ENCODE results near the gene SERPINE1. TPM values are rescaled to one million over a fixed set of nuclear protein-coding genes. Genes with fewer than 3 reads are reported as not detected.

The SERPINE1 gene
- total RNA-seq, 4 donors from 2014 or later, result 4.7 to 18.6 (median 7.6) TPM

- H3K27me3 ChIP-seq, result peaks cover 22% of the 10 kb centered on the region
- H3K4me3 ChIP-seq (replicated peaks in 1 of 3), result no peak overlapping the region
- no peak overlapping the region for H3K27ac ChIP-seq
- intact Hi-C loops (cut with DNase I), result loop anchor here (10.0 kb wide), 1 partner anchor 266 kb away; the partner anchor contains the start of gene ACHE
- TF ChIP-seq POLR2A (IDR thresholded peaks at IDR 0.05), result no peak
- no peak for TF ChIP-seq CTCF (IDR thresholded peaks at IDR 0.05)
- peaks cover 14 to 15% of the 10 kb centered on the region in 2 donors for H3K36me3 ChIP-seq
- no peak for DNase-seq
- H3K4me1 ChIP-seq, result peaks cover 23 to 37% of the 10 kb centered on the region in 2 donors
- no peaks in the 10 kb centered on the region for H3K9me3 ChIP-seq
Measured at GRCh38 chr7:101160910-101161309, 34.0 kb downstream of the SERPINE1 start.

- Histone ChIP-seq H3K4me3 (replicated peaks in 1 of 3) (no peak overlapping the region), H3K36me3 (peaks cover 14 to 15% of the 10 kb centered on the region in 2 donors), H3K9me3 (no peaks in the 10 kb centered on the region), H3K4me1 (peaks cover 23 to 38% of the 10 kb centered on the region in 2 donors), H3K27me3 (peaks cover 26% of the 10 kb centered on the region), H3K27ac (no peak overlapping the region)
- 81 to 83% methylated on average over 17 of the region's 17 CpGs for WGBS, 2 donors
- intact Hi-C loops (cut with DNase I), result loop anchor here (10.0 kb wide), 1 partner anchor 267 kb away; the partner anchor contains the start of gene ACHE
- TF ChIP-seq CTCF (IDR thresholded peaks at IDR 0.05), result no peak
- TF ChIP-seq POLR2A (IDR thresholded peaks at IDR 0.05), result no peak
- DNase-seq, result no peak
Measured at GRCh38 chr7:101161692-101162471, 35.0 kb downstream of the SERPINE1 start.

GRCh38 chr7:101162551-101163278, 35.8 kb downstream of the SERPINE1 start:
- peak; percentile 15 to 18 for DNase-seq
- Histone ChIP-seq H3K27ac (no peak overlapping the region), H3K4me1 (peaks cover 23 to 38% of the 10 kb centered on the region in 2 donors), H3K9me3 (no peaks in the 10 kb centered on the region), H3K36me3 (peaks cover 14 to 15% of the 10 kb centered on the region in 2 donors), H3K4me3 (replicated peaks in 1 of 3) (peak overlapping the region in 1 of 3 donors; percentile 17), H3K27me3 (peaks cover 26% of the 10 kb centered on the region)
- intact Hi-C loops (cut with DNase I), result loop anchor here (10.0 kb wide), 1 partner anchor 268 kb away; the partner anchor contains the start of gene ACHE
- WGBS, 2 donors, result 6 to 9% methylated on average over 9 to 21 of the region's 74 CpGs
- TF ChIP-seq CTCF (IDR thresholded peaks at IDR 0.05) (no peak), POLR2A (IDR thresholded peaks at IDR 0.05) (no peak)

- no peak for TF ChIP-seq CTCF (IDR thresholded peaks at IDR 0.05)
- TF ChIP-seq POLR2A (IDR thresholded peaks at IDR 0.05), result no peak
- intact Hi-C loops (cut with DNase I), result loop anchor here (10.0 kb wide), 1 partner anchor 269 kb away; the partner anchor contains the start of gene ACHE
- H3K27me3 ChIP-seq, result peaks cover 26% of the 10 kb centered on the region
Measured at GRCh38 chr7:101163279-101164070, 36.6 kb downstream of the SERPINE1 start.

More at GRCh38 chr7:101163279-101164070, 36.6 kb downstream of the SERPINE1 start:
- Histone ChIP-seq H3K9me3 (no peaks in the 10 kb centered on the region), H3K4me3 (replicated peaks in 1 of 3) (peak overlapping the region in 1 of 3 donors; percentile 17), H3K27ac (no peak overlapping the region), H3K36me3 (peaks cover 10 to 15% of the 10 kb centered on the region in 2 donors), H3K4me1 (peaks cover 23 to 38% of the 10 kb centered on the region in 2 donors)
- no peak for DNase-seq
- 1 to 2% methylated on average over 31 to 41 of the region's 92 CpGs for WGBS, 2 donors

Measured in thyroid gland (tissue), 4 donors.